PC-9 (cell line): ENCODE data around the gene ITGAV.

Experiments used
- EZH2 ChIP-seq: fragments of 200-600 bp; sonication (generic); IDR thresholded peaks from 2 replicates; pipeline ENCODE4 v1.8.0; 2017; ENCODE audit warnings: antibody characterized with exemption, low read depth
- TF ChIP-seq, protein P1 (sequence below): fragments of 200-600 bp; sonication (generic); conservative IDR thresholded peaks from 2 replicates; pipeline ENCODE4 v1.6.1; 2017; ENCODE audit warnings: mixed run types, antibody characterized with exemption, mild to moderate bottlenecking, moderate library complexity

DNA sequence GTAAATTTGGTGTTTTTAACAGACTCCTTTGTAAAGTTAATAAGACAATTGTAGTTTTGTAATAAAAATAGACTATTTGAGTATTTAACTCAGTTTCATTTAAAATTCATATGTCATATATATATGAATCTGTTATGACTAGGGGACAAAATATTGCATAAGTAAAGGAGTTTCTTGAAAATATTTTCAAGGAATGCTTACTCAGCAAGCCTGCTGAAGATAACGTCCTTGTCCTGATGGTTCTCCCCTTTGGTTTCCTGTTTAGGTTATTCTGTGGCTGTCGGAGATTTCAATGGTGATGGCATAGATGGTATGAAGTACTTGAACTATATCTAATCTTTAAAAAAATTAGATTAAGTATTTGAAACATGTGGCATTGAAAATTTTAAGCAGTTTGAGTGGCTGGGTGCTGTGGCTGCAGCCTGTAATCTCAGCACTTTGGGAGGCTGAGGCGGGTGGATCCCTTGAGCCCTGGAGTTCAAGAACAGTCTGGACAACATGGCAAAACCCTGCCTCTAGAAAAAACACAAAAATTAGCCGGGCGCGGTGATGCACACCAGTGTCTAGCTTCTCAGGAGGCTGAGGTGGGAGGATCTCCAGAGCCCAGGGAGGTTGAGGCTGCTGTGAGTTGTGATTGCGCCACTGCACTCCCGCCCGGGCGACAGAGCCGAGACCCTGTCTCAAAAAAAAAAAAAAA lies 47.1 kb downstream of the ITGAV start:
- TF ChIP-seq, protein P1, sequence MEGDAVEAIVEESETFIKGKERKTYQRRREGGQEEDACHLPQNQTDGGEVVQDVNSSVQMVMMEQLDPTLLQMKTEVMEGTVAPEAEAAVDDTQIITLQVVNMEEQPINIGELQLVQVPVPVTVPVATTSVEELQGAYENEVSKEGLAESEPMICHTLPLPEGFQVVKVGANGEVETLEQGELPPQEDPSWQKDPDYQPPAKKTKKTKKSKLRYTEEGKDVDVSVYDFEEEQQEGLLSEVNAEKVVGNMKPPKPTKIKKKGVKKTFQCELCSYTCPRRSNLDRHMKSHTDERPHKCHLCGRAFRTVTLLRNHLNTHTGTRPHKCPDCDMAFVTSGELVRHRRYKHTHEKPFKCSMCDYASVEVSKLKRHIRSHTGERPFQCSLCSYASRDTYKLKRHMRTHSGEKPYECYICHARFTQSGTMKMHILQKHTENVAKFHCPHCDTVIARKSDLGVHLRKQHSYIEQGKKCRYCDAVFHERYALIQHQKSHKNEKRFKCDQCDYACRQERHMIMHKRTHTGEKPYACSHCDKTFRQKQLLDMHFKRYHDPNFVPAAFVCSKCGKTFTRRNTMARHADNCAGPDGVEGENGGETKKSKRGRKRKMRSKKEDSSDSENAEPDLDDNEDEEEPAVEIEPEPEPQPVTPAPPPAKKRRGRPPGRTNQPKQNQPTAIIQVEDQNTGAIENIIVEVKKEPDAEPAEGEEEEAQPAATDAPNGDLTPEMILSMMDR: no peak
- TF ChIP-seq EZH2: no peak
